Immature natural killer cell (primary cell): Measurements from ENCODE around the gene TPM4. TPM values are rescaled to one million over a fixed set of nuclear protein-coding genes. Genes with fewer than 3 reads are reported as not detected.
"Not testable (repeated sequence)": the region's sequence is repeated elsewhere in the genome, so short reads cannot be mapped to it uniquely, and the experiment has no call there.

Experiments used
- DNase-seq, 3 donors: peaks; one replicate each; pipeline ENCODE4 v3.0.0; 2022; ENCODE audit warnings: mixed read lengths in 1 of 3
- H3K27ac Mint-ChIP-seq, 6 donors: one replicate each; pipeline ENCODE4 v1.8.0; 2020; ENCODE audit warnings: mixed read lengths in 6 of 6, mild to moderate bottlenecking in 5 of 6, inconsistent platforms in 4 of 6, moderate library complexity in 3 of 6
- H3K27me3 Mint-ChIP-seq, 3 donors: one replicate each; pipeline ENCODE4 v1.8.0; 2020 to 2021; ENCODE audit warnings: low read depth in 3 of 3, mild to moderate bottlenecking in 3 of 3, mixed read lengths in 3 of 3, moderate library complexity in 3 of 3, inconsistent platforms in 1 of 3
- H3K36me3 Mint-ChIP-seq, 3 donors: one replicate each; pipeline ENCODE4 v1.8.0; 2020; ENCODE audit warnings: mixed read lengths in 3 of 3, inconsistent platforms in 2 of 3, mild to moderate bottlenecking in 2 of 3
- H3K4me1 Mint-ChIP-seq, 2 donors: one replicate each; pipeline ENCODE4 v1.8.0; 2020; ENCODE audit warnings: inconsistent platforms in 2 of 2, mild to moderate bottlenecking in 2 of 2, mixed read lengths in 2 of 2, moderate library complexity in 1 of 2
- H3K4me3 Mint-ChIP-seq, 5 donors: one replicate each; pipeline ENCODE4 v1.8.0; 2020; ENCODE audit warnings: mild to moderate bottlenecking in 5 of 5, mixed read lengths in 5 of 5, inconsistent platforms in 3 of 5, moderate library complexity in 3 of 5
- H3K9me3 Mint-ChIP-seq, 6 donors: one replicate each; pipeline ENCODE4 v1.8.0; 2020; ENCODE audit warnings: mild to moderate bottlenecking in 6 of 6, mixed read lengths in 6 of 6, inconsistent platforms in 4 of 6, moderate library complexity in 3 of 6
- polyA plus RNA-seq, 3 donors: library from polyadenylated mRNA; unstranded; fragments of 300-500 nt; fragmentation: Illumina TruSeq; gene quantifications; one replicate each; pipeline ENCODE4 v1.2.3, GENCODE V29; 2021

Gene TPM4
- 100 to 1,000 TPM; 106 to 193 (median 107) TPM for polyA plus RNA-seq

DNA sequence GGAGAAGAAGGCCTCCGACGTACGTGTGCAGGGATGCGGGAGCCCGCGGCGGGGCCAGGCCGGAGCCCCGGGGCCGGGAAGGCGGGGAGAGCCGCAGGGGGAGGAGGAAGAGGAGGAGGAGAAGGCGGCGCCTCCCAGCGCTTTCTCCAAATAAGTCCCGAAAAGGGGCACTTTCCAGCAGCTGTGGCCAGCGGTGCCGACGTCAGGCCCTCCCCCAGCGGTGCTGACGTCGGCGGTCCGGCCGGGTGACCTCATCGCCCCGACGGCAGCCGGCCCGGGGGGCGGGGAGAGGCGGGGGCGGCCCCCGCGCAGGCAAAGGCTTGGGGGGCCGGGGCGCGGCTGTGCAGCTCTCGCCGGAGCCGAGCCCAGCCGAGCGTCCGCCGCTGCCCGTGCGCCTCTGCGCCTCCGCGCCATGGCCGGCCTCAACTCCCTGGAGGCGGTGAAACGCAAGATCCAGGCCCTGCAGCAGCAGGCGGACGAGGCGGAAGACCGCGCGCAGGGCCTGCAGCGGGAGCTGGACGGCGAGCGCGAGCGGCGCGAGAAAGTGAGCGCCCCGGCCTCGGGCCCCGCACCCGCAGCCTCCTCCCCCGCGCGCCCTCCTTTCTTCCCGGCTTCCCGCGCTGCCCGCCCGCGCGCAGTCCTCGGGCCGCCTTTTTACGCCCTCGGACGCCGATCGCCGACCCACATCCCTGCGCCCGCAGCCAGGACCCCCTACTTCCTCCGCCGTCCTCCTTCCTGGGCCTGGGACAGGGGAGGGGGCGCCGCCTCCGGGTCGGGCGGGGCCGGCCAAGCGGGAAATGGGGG, at the start of gene TPM4:
Gene TPM4 (plus strand): TSS at position 342 of the 804 bp plus-strand sequence. CDS start 71 bp downstream, at position 413.
- Mint-ChIP-seq H3K27ac (peak within 1 kb of the TSS; percentile 95 to 99 (median 96)), H3K4me3 (peak within 1 kb of the TSS; percentile 81 to 90 (median 88)), H3K9me3 (no peaks in the 10 kb centered on the region), H3K27me3 (peaks cover 2 to 27% (median 16%) of the 10 kb centered on the region in 3 donors), H3K36me3 (peaks cover 0 to 9% (median 4%) of the 10 kb centered on the region in 3 donors), H3K4me1 (peaks cover 60 to 67% of the 10 kb centered on the region in 2 donors)
- DNase-seq: peak; percentile 84 to 87 (median 84)

GRCh38 chr19:16026756-16027155, 49.5 kb upstream of the TPM4 start:
- Mint-ChIP-seq H3K9me3 (no peaks in the 10 kb centered on the region), H3K27ac (no peak overlapping the region), H3K36me3 (no peaks in the 10 kb centered on the region), H3K27me3 (no peaks in the 10 kb centered on the region), H3K4me3 (no peak overlapping the region), H3K4me1 (no peaks in the 10 kb centered on the region)
- DNase-seq: no peak

DNA sequence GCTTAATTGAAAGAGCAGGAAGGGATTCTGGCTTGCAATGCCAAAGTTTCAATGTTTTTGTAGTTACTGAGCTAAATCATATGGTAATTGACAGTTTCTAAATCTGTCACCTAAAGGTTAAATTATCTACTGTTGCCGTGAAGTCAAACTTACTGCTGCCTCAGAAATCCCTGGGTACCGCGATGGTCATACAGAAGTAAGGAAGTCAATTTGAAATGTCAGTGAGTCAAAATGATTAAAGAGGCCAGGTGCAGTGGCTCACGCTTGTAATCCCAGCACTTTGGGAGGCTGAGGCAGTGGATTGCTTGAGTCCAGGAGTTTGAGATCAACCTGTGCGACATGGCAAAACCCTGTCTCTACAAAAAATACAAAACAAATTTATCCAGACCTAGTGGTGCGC, 48.8 kb upstream of the TPM4 start:
- Mint-ChIP-seq H3K36me3 (no peaks in the 10 kb centered on the region), H3K9me3 (no peaks in the 10 kb centered on the region), H3K27ac (no peak overlapping the region), H3K4me3 (no peak overlapping the region), H3K4me1 (no peaks in the 10 kb centered on the region), H3K27me3 (no peaks in the 10 kb centered on the region)
- DNase-seq: no peak

- not testable (repeated sequence) for H3K27me3 Mint-ChIP-seq, DNase-seq, H3K36me3 Mint-ChIP-seq, H3K4me3 Mint-ChIP-seq, H3K9me3 Mint-ChIP-seq, H3K4me1 Mint-ChIP-seq, H3K27ac Mint-ChIP-seq
These were observed 46.1 kb upstream of the TPM4 start for GRCh38 chr19:16030155-16030554.

- Mint-ChIP-seq H3K9me3 (no peaks in the 10 kb centered on the region), H3K4me1 (no peaks in the 10 kb centered on the region), H3K27ac (no peak overlapping the region), H3K36me3 (no peaks in the 10 kb centered on the region), H3K27me3 (no peaks in the 10 kb centered on the region), H3K4me3 (no peak overlapping the region)
- DNase-seq: no peak
These were observed 45.1 kb upstream of the TPM4 start for GRCh38 chr19:16030964-16031871.

- Mint-ChIP-seq H3K4me3 (no peak overlapping the region), H3K27me3 (no peaks in the 10 kb centered on the region), H3K27ac (no peak overlapping the region)
These were observed 44.5 kb upstream of the TPM4 start for GRCh38 chr19:16031872-16032200.

GRCh38 chr19:16032509-16033135, 43.7 kb upstream of the TPM4 start:
- Mint-ChIP-seq H3K9me3 (no peaks in the 10 kb centered on the region), H3K27me3 (no peaks in the 10 kb centered on the region), H3K4me1 (no peaks in the 10 kb centered on the region), H3K27ac (no peak overlapping the region), H3K36me3 (no peaks in the 10 kb centered on the region), H3K4me3 (no peak overlapping the region)
- DNase-seq: no peak

More at GRCh38 chr19:16031872-16032200, 44.5 kb upstream of the TPM4 start:
- no peaks in the 10 kb centered on the region for H3K36me3 Mint-ChIP-seq
- no peaks in the 10 kb centered on the region for H3K9me3 Mint-ChIP-seq
- DNase-seq: no peak
- H3K4me1 Mint-ChIP-seq: no peaks in the 10 kb centered on the region

GRCh38 chr19:16033136-16033530, 43.2 kb upstream of the TPM4 start:
- H3K9me3 Mint-ChIP-seq: no peaks in the 10 kb centered on the region
- no peaks in the 10 kb centered on the region for H3K36me3 Mint-ChIP-seq
- H3K27me3 Mint-ChIP-seq: peaks cover 0 to 2% (median 0%) of the 10 kb centered on the region in 3 donors
- DNase-seq: no peak
- H3K4me3 Mint-ChIP-seq: no peak overlapping the region
- no peaks in the 10 kb centered on the region for H3K4me1 Mint-ChIP-seq
- H3K27ac Mint-ChIP-seq: no peak overlapping the region

DNA sequence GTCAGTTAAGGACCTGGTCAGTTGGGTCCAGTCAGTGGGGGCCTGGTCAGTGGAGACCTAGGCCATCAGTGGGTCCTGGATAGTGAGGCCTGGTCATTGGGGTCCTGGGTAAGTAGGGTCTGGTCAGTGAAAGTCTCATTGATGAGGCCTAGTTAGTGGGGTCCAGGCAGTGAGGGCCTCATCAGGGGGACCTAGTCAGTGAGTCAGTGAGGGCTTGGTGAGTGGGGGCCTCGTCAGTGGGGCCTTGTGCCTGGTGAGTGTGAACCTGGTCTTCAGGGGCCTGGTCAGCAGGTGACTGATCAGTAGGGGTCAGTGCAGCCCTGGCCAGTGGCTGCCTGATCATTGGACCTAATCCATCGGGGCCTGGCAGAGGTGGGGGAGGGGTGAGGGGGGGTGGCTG, 42.6 kb upstream of the TPM4 start:
- no peaks in the 10 kb centered on the region for H3K9me3 Mint-ChIP-seq
- no peaks in the 10 kb centered on the region for H3K4me1 Mint-ChIP-seq
- H3K27ac Mint-ChIP-seq: no peak overlapping the region
- peaks cover 0 to 2% (median 0%) of the 10 kb centered on the region in 3 donors for H3K27me3 Mint-ChIP-seq
- H3K36me3 Mint-ChIP-seq: no peaks in the 10 kb centered on the region
- DNase-seq: no peak
- H3K4me3 Mint-ChIP-seq: no peak overlapping the region

DNA sequence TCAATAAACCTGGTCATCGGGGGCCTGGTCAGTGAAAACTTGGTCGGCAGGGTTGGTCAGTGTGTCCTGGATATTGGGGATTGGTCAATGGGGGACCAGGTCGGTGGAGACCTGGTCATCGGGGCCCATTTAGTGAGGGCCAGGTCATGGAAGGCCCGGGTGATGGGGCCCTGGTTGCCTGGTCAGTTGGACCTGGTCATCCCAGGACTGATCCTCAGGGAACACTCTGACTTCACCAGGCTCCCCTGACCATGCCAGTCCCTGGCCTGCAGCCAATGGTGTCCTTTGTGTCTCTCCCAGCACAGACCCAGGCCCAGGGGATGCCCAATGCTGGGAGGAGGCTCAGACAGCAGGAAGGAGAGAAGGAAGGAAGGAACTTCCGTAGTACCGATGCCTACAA, 42.1 kb upstream of the TPM4 start:
- DNase-seq: no peak
- H3K27me3 Mint-ChIP-seq: peaks cover 0 to 2% (median 0%) of the 10 kb centered on the region in 3 donors
- no peak overlapping the region for H3K27ac Mint-ChIP-seq
- H3K9me3 Mint-ChIP-seq: no peaks in the 10 kb centered on the region
- no peaks in the 10 kb centered on the region for H3K4me1 Mint-ChIP-seq
- H3K36me3 Mint-ChIP-seq: no peaks in the 10 kb centered on the region
- H3K4me3 Mint-ChIP-seq: no peak overlapping the region

DNA sequence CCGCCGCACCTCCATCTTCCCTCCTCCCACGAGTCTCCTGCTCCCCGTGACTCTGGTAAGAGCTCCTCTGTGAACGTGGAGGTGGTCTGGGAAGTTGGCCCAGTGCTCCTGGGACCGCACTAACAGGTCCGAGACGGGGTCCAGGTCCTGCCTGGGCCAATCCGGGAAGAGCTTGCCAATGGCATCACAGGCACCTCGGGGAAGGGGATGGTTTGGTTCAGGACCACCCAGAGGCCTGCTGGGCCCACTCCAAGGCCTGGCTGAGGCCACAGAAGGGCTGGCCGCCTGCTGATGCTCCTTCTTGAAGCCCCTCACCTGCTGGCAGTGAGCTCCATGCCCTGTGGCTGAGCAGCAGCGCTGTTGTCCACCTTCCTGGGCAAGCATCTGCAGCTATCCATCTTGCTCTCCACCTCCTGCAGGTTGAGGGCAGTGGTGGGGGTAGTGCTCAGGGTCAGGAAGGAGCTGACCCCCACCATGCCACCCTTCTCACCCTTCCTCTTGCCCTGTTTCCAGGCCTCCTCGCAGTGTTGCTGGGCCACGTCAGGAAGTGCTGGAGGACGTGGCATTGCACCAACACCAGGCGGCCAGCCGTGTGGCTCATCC, 41.2 kb upstream of the TPM4 start:
- Mint-ChIP-seq H3K4me1 (no peaks in the 10 kb centered on the region), H3K27ac (no peak overlapping the region)

DNA sequence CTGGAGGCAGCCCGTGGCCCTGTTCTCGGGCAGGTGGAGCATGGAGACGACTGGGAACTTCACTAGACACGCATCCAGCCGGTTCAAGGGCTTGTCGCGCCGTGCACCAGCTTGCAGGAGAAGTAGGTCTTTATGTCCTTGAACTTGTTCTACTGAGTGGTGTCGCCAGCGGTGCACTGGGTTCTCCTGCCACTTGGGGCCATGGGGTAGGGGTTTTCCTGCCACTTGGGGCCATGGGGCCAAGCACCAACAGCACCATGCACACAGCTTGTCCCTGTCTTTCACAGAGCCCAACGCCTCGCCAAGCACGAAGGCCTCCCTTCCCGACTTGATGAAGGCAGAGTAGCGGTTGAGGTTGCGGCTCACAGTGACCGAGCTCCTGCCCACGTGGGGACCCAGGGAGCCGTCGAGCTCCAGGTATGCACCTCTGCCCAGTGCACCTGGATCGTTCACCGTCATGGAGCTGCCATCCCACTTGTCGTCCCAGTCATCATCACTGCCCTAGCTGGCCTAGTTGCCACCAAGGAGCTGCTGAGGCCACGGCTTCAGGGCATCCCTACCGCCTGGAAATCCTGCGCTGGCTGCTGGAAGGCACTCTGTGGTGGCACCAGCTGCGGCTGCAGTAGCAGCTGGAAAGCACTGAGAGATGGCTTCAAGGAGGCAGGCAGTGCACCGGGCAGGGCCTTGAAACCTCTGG, 40.5 kb upstream of the TPM4 start:
- Mint-ChIP-seq H3K36me3 (no peaks in the 10 kb centered on the region), H3K4me3 (no peak overlapping the region), H3K27ac (no peak overlapping the region), H3K27me3 (peaks cover 0 to 2% (median 0%) of the 10 kb centered on the region in 3 donors), H3K9me3 (no peaks in the 10 kb centered on the region), H3K4me1 (peaks cover 0 to 6% of the 10 kb centered on the region in 2 donors)
- no peak for DNase-seq

More for the DNA sequence above, 41.2 kb upstream of the TPM4 start:
- Mint-ChIP-seq H3K9me3 (no peaks in the 10 kb centered on the region), H3K36me3 (no peaks in the 10 kb centered on the region), H3K27me3 (peaks cover 0 to 2% (median 0%) of the 10 kb centered on the region in 3 donors), H3K4me3 (no peak overlapping the region)
- DNase-seq: no peak

- DNase-seq: no peak
- peaks cover 0 to 4% (median 3%) of the 10 kb centered on the region in 3 donors for H3K27me3 Mint-ChIP-seq
- H3K36me3 Mint-ChIP-seq: no peaks in the 10 kb centered on the region
- H3K27ac Mint-ChIP-seq: no peak overlapping the region
- peaks cover 4 to 9% of the 10 kb centered on the region in 2 donors for H3K4me1 Mint-ChIP-seq
- no peaks in the 10 kb centered on the region for H3K9me3 Mint-ChIP-seq
- H3K4me3 Mint-ChIP-seq: no peak overlapping the region
These were observed 39.8 kb upstream of the TPM4 start for GRCh38 chr19:16036397-16036925.
